HG02973 (cell line): ENCODE measurements around the gene MUC2.
"Not testable (repeated sequence)": the region's sequence is repeated elsewhere in the genome, so short reads cannot be mapped to it uniquely, and the experiment has no call there.

ENCODE experiments used
- ATAC-seq: cut with Tn5 transposase; IDR thresholded peaks from one replicate; pipeline ENCODE4 v1.9.1; 2021; ENCODE audit warnings: moderate library complexity; ENCODE audit not compliant: unreplicated experiment

Gene MUC2

DNA sequence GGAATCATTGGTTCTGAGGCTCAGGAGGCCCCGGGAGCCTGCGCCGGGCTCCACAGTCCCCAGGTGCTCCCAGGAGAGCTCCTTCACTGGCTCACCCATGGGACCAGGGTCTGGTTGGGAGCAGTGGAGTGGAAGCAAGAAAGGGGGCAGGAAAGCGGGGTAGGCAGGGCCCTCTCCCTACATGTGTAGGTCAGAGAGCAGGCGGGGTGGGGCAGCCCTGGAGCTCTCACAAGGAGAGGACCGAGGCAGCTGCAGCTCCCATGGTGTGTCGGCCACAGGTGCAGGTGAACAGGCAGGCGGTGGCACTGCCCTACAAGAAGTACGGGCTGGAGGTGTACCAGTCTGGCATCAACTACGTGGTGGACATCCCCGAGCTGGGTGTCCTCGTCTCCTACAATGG lies 28.3 kb downstream of the MUC2 start:
- ATAC-seq = no peak

- no peak for ATAC-seq
Observed at GRCh38 chr11:1103401-1104360, 29.0 kb downstream of the MUC2 start.

DNA sequence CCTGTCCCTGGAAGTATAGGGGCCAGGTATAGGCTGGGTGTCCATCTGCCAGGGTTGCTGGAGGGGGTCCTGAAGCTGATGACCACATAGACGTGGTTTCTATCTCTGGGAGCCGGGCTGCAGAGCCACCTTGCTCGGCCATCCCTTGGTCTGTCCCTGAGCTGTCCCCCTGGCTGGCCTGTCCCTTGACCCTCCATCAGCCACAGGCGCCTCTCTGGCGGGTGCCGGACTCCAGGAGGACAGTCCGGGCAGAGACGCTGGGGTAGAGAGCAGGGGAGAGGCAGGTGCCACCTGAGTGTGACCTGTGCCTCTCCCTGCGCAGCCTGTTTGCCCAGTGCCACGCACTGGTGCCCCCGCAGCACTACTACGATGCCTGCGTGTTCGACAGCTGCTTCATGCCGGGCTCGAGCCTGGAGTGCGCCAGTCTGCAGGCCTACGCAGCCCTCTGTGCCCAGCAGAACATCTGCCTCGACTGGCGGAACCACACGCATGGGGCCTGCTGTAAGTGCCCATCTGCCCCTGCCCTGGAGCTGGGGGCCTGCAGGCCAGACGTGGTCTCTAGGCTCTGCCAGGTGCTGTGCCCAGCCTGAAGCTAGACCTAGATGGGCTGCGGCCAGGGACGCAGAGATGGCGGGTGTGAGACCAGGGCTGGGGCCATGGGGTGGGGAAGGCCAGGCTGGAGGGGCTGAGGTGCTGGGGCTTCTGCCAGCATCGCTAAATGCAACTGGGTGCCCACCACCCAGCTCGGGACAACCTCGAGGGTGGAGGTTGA lies 29.9 kb downstream of the MUC2 start:
- no peak for ATAC-seq

GRCh38 chr11:1105183-1105565 lies 30.5 kb downstream of the MUC2 start:
- no peak for ATAC-seq

DNA sequence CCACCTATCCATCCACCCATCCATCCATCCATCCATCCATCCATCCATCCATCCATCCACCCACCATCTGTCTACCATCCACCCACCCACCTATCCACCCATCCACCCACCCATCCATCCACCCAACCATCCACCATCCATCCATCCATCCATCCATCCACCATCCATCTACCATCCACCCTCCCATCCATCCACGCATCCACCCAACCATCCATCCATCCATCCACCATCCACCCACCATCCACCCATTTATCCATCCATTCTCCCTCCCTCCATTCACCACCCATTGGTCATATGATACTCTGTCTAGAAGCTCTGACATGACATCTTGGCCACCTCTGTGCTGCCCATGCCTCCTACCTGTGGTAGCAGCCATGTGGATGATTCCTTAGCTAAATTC lies 31.7 kb downstream of the MUC2 start:
- no peak for ATAC-seq

- ATAC-seq = no peak
Observed at GRCh38 chr11:1107316-1108245, 32.9 kb downstream of the MUC2 start.

- no peak for ATAC-seq
Observed at GRCh38 chr11:1108246-1108900, 33.7 kb downstream of the MUC2 start.

GRCh38 chr11:1109101-1109917 lies 34.6 kb downstream of the MUC2 start:
- no peak for ATAC-seq

- no peak for ATAC-seq
Observed at GRCh38 chr11:1109918-1110705, 35.4 kb downstream of the MUC2 start.

DNA sequence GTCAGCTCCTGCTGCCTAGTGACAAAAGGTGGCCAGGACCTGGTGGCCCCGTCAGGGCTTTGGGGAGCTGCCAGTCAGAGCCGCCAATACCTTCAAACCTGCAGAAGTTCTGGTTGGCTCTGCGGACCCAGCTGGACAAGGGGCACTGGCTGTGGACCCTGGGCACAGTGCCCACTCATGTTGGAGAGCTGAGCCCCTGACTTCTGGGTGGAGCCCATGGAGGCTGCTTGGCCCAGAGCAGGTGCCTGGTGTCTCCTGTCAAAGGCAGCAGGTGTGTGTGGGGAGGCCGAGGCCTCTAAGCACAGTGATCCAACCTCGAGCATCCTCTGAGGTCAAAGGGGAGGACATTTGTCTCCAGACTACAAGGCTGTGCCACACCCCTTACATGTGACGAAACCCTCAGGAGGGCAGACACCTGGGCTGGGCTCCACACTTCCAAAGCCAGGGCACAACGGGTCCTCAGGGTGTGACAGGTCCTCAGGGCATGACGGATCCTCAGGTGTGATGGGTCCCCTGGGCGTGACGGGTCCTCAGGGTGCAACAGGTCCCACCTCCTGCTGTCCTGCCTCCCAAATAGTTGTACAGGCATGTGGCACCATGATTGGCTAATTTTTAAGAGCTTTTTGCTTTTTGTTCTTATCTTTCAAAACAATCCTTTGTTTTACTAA lies 37.0 kb downstream of the MUC2 start:
- no peak for ATAC-seq

GRCh38 chr11:1112351-1113191 lies 37.9 kb downstream of the MUC2 start:
- no peak for ATAC-seq

DNA sequence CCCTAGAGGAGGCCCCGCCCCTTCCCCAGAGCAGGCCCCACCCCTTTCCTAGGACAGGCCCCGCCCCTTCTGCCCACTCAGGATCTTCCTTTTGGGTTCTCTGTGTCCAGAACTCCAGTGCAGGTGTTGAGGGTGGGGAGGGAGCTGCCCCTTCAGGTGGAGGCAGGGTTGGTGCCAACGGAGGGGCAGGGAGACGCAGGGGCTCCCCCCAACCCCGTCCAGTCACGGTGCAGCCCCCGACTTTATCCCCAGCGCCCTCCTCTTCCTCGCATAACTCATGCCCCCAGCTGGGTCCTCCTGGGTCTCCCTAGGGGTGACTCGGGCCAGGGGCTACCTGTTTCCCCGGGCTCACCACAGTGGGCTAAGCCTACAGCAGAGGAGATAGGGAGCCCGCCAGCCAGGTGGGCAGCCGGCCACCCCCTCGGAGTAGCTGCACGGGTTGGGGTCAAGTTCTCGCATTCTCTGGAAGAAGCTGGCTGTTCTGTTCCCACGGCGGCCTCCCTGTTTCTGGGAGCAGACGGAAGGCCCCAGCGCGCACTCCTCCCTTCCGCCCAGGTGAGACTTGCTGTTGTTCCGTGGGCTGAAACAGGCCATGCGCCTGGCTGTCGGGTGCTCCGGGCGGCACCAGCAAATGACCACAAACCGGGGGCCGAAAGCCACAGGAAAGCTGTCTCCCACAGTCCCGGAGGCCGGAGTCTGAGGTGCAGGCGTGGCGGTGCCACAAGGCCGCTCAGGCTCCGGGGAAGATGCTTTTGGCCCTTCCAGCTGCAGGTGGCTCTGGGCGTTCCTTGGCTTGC lies 38.9 kb downstream of the MUC2 start:
- no peak for ATAC-seq

DNA sequence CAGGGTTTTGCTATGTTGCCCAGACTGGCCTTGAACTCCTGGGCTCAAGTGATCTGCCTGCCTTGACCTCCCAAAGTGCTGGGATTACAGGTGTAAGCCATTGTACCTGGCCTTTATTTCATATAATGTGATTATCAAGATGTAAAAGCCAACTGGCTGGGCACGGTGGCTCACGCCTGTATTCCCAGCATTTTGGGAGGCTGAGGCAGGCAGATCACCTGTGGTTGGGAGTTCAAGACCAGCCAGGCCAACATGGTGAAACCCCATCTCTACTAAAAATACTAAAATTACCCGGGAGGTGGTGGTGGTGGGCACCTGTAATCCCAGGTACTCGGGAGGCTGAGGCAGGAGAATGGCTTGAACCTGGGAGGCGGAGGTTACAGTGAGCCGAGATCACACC lies 40.6 kb downstream of the MUC2 start:
- ATAC-seq = not testable (repeated sequence)

GRCh38 chr11:1116104-1116503 lies 41.4 kb downstream of the MUC2 start:
- no peak for ATAC-seq

DNA sequence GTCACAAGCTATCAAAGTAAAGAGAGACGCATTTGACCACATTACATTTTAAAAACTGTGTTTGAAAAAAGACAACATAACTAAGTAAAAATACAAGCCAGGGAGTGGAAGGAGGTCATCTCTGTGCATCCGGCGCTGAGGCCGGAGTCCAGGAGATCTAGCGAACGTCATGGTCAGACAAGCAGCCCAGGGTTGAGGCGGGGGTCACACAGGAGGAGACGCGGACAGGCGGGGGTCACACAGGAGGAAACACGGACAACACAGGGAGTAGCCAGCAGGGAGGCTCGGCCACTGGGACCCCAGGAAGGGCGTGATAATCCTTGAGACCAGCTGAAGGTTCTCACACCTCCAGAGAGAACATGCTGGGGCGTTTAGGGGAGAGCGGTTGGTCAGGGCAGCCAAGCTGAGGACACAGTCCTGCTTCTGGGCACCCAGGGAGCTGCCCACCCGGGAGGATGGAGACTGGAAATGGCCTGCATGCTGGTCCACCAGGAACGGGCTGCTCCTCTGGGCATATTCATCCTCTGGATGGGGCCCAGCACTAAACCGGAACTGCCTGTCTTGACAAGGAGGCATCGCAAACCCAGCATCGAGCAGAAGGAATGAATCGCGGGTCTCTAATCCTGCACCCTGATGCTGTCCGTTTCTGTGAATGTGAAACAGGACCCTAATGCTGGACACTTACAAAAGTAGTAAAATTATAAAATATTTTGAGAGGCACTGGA lies 42.2 kb downstream of the MUC2 start:
- ATAC-seq = no peak

DNA sequence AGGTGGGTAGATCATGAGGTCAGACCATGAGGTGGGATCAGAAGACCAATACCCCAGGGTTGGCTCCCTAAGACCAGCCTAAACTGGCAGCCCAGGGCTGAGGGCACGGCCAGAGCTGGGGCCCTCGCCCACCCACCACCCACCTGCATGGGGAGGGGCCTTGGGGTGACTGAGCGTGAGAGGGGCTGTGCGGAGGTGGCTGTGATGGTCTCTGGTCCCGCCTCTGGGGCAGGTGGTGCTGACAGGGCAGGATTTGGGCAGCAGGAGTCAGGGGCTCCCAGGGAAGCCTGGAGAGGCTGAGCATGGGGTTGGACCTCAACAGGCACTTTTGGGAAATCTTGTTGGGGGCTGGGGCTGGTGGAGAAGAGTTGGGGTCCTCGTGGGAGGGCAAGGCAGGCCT lies 43.3 kb downstream of the MUC2 start:
- no peak for ATAC-seq
